ENCODE data around the gene SMAD7. TPM values are rescaled to one million over a fixed set of nuclear protein-coding genes. Genes with fewer than 3 reads are reported as not detected.

The SMAD7 gene
- total RNA-seq, 4 donors from 2014 or later = 22.5 to 54.9 (median 40.0) TPM

DNA sequence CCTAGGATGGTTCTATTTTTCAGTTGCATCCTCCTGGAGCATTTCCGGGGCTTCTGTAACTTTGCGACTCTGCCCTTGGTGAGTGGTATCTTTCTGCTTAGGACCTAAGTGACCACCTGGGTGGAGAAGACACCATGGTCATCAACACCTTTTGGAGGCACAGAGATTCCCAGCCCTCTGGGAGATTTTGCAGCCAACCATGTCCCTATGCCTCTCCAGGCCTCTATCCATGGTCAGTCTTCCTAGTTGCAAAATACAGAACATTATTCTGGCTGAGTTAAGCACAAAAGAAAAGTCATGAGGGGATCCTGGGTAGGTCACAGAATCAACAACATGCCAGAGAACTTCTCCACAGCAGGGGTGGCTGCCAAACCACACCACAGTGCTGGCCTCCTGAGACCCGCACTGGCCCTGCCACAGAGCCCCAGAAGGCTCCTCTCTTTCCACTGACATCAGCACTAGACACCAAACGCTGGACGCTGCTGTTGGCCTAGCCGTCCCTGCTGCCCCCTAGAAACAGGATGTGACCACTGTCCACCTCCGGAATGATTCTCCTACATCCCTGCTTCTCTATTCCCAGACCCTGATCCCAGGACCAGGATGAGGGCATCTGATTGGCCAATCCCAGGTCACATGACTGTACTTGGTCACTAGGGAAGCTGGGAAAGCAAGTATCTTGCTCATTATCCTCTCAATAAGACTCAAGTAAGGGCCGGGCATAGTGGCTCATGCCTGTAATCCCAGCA lies 47.7 kb downstream of the SMAD7 start:
- 95% methylated on average over 3 of the region's 8 CpGs for WGBS
- no peak for TF ChIP-seq POLR2A (IDR thresholded peaks at IDR 0.05; ENCODE audit: low read depth)
- TF ChIP-seq, protein P1, sequence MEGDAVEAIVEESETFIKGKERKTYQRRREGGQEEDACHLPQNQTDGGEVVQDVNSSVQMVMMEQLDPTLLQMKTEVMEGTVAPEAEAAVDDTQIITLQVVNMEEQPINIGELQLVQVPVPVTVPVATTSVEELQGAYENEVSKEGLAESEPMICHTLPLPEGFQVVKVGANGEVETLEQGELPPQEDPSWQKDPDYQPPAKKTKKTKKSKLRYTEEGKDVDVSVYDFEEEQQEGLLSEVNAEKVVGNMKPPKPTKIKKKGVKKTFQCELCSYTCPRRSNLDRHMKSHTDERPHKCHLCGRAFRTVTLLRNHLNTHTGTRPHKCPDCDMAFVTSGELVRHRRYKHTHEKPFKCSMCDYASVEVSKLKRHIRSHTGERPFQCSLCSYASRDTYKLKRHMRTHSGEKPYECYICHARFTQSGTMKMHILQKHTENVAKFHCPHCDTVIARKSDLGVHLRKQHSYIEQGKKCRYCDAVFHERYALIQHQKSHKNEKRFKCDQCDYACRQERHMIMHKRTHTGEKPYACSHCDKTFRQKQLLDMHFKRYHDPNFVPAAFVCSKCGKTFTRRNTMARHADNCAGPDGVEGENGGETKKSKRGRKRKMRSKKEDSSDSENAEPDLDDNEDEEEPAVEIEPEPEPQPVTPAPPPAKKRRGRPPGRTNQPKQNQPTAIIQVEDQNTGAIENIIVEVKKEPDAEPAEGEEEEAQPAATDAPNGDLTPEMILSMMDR (IDR thresholded peaks at IDR 0.05) = no peak
- no peak for TF ChIP-seq POLR2AphosphoS5 (IDR thresholded peaks at IDR 0.05)
- TF ChIP-seq EP300 (IDR thresholded peaks at IDR 0.05) = no peak
- peaks cover 0 to 11% (median 10%) of the 10 kb centered on the region in 4 donors for H3K9me3 ChIP-seq
- no peaks in the 10 kb centered on the region for H3K36me3 ChIP-seq
- no peaks in the 10 kb centered on the region for H3K27me3 ChIP-seq
- peaks cover 20 to 24% (median 22%) of the 10 kb centered on the region in 4 donors for H3K4me1 ChIP-seq
- no peak overlapping the region for H3K4me3 ChIP-seq
- peak overlapping the region; percentile 63 to 70 (median 68) for H3K27ac ChIP-seq (replicated peaks in 1 of 4)
- DNase-seq (ENCODE audit: extremely low spot score) = no peak
- intact Hi-C loops (cut with DNase I) = no loop called here

DNA sequence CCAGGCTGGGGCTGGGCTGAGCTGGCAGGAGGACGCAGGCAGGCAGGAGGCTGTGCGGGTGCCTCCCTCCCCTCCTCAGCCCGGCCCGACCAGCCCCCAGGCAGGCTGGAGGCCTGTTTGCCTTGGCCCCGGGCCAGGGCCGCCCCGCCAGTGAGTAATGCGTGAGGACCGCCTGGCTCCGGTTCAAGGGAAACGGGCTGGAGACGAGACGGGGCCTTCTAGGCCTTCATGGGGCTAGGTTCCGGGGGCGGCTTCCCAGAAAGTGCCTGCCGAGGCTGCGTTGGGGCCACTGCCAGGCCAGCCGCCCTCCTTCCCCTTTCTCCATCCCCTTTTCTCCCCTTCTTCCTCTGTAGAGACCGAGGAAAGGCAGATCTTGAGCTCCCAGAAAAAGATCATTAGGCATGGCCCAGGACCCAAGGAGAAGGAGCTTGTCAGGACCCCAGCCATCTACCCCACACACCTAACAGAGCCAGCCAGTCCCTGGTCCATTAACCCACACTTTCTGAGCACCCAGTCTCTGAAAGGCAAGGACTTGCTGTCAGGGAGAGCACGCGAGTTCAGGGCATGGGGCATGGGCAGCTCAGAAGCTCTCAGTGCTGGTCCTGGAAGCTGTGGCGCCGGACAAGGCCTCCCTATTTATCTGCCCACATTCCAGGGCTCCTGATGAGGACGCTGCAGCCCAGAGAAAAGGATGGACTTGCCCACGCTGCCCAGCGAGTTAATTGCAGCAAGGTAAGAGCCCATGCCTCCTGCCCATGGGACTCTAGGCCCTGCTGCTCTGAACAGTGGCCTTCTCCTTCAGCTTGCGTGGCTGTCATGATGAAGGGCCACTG lies 48.5 kb downstream of the SMAD7 start:
- H3K4me3 ChIP-seq = peak overlapping the region in 3 of 4 donors; percentile 12 to 24 (median 22)
- peak overlapping the region; percentile 63 to 70 (median 68) for H3K27ac ChIP-seq (replicated peaks in 1 of 4)
- no peaks in the 10 kb centered on the region for H3K36me3 ChIP-seq
- peaks cover 0 to 11% (median 10%) of the 10 kb centered on the region in 4 donors for H3K9me3 ChIP-seq
- peak; percentile 96 for DNase-seq (ENCODE audit: extremely low spot score)
- 25% methylated on average over 16 of the region's 27 CpGs for WGBS
- intact Hi-C loops (cut with DNase I) = no loop called here
- TF ChIP-seq, protein P1 (IDR thresholded peaks at IDR 0.05) = no peak
- TF ChIP-seq POLR2AphosphoS5 (IDR thresholded peaks at IDR 0.05) = peak; percentile 65 to 76
- peaks cover 20 to 27% (median 23%) of the 10 kb centered on the region in 4 donors for H3K4me1 ChIP-seq
- no peaks in the 10 kb centered on the region for H3K27me3 ChIP-seq

DNA sequence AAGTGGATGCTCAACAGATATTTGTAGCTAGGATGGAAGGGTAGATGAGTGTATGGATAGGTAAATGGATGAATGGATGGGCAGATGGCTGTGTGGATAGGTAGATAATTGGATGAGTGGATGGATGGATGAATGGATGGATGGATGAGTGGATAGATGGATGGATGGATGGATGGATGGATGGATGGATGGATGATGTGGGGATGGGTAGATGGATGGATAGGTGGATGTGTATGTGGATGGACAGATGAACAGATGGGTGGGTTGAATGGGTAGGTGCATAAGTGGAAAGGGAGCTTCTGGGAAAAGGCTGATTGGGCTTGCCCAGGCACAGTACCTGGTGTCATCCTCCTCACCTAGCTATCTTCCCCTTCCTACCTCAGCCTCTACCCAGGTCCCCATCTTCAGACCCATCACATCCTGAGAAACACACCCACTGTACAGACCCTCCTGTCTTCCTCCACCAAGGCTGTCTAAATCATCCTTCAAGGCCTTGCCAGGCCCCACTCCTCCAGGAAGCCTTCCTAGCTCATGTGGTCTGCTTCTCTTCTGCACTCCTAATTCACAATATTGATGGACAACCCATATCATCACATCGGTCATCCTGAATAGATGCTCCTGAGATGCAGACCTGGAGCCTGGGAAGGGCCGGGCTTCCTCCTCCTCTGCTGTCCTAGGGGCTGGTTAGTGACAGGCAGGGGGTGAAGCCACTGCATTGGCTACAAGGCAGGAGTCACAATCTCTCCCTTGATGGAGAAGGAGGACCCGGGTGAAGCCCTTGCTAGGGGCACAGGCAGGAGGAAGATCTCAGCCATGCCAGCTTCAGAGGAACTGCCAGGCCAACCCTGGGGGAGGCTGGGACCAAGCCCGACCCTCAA lies 49.4 kb downstream of the SMAD7 start:
- TF ChIP-seq EP300 (IDR thresholded peaks at IDR 0.05) (no peak), POLR2AphosphoS5 (IDR thresholded peaks at IDR 0.05) (no peak), POLR2A (IDR thresholded peaks at IDR 0.05; ENCODE audit: low read depth) (no peak)
- TF ChIP-seq, protein P1 (IDR thresholded peaks at IDR 0.05) = no peak

DNA sequence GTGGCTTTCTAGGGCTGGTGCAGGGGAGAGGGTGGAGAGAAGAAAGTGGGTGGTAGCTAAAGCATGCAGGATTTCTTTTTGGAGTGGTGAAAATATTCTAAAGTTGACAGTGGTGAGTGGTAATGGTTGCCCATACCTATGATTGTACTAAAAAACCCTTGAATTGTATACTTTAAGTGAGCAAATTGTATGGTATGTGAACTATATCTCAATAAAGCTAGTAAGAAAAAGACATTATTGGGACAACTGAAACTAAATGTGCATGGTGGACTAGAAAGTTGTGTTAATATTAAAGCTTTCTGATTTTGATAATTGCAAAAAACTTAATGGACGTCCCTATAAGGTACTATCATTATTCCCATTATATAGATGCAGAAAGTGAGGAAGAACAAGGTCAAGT lies 50.3 kb downstream of the SMAD7 start:
- 89% methylated on average over 1 of the region's 1 CpG for WGBS
- Histone ChIP-seq H3K4me3 (no peak overlapping the region), H3K27ac (replicated peaks in 1 of 4) (no peak overlapping the region), H3K27me3 (no peaks in the 10 kb centered on the region), H3K36me3 (no peaks in the 10 kb centered on the region), H3K9me3 (peaks cover 0 to 10% (median 10%) of the 10 kb centered on the region in 4 donors), H3K4me1 (peaks cover 20 to 29% (median 23%) of the 10 kb centered on the region in 4 donors)
- no peak for DNase-seq (ENCODE audit: extremely low spot score)
- intact Hi-C loops (cut with DNase I) = no loop called here
- TF ChIP-seq POLR2AphosphoS5 (IDR thresholded peaks at IDR 0.05) (no peak), POLR2A (IDR thresholded peaks at IDR 0.05; ENCODE audit: low read depth) (no peak)

More for the DNA sequence above, 49.4 kb downstream of the SMAD7 start:
- intact Hi-C loops (cut with DNase I) = no loop called here
- Histone ChIP-seq H3K27ac (replicated peaks in 1 of 4) (peak overlapping the region; percentile 63 to 70 (median 68)), H3K36me3 (no peaks in the 10 kb centered on the region), H3K4me1 (peaks cover 20 to 29% (median 23%) of the 10 kb centered on the region in 4 donors), H3K27me3 (no peaks in the 10 kb centered on the region), H3K9me3 (peaks cover 0 to 11% (median 10%) of the 10 kb centered on the region in 4 donors), H3K4me3 (peak overlapping the region in 3 of 4 donors; percentile 12 to 24 (median 22))
- DNase-seq (ENCODE audit: extremely low spot score) = no peak
- WGBS = 72% methylated on average over 3 of the region's 4 CpGs

All from esophagus muscularis mucosa (tissue), 4 donors.